OCI-LY3 (cell line): ENCODE results near the gene PID1.

ENCODE experiments used
- H2AFZ ChIP-seq: fragments of 200-600, 300-600 bp; shearing (Covaris generic); 2 replicates; pipeline ENCODE4 v1.6.0; 2014; ENCODE audit warnings: antibody characterized with exemption, low read depth, low read length
- H3K27ac ChIP-seq: fragments of 200-600, 300-600 bp; sonication (generic); 2 replicates; pipeline ENCODE4 v1.5.1; 2014; ENCODE audit warnings: mild to moderate bottlenecking, low read length, moderate library complexity, mixed read lengths
- H3K27me3 ChIP-seq: fragments of 200-600, 300-600 bp; sonication (generic); 2 replicates; pipeline ENCODE4 v1.6.1; 2014; ENCODE audit warnings: low read depth, low read length, mixed read lengths
- H3K36me3 ChIP-seq: fragments of 200-600, 300-600 bp; sonication (generic); replicated peaks from 2 replicates; pipeline ENCODE3; 2014; ENCODE audit warnings: low read depth, low read length, mixed read lengths
- H3K4me1 ChIP-seq: fragments of 300-600, 200-600 bp; sonication (generic); 2 replicates; pipeline ENCODE4 v1.6.1; 2014; ENCODE audit warnings: low read length, mixed read lengths
- H3K4me2 ChIP-seq: fragments of 200-600, 300-600 bp; sonication (generic); 2 replicates; pipeline ENCODE4 v1.6.1; 2014; ENCODE audit warnings: low read length, mixed read lengths
- H3K4me3 ChIP-seq: fragments of 300-600, 200-600 bp; sonication (generic); 2 replicates; pipeline ENCODE4 v1.5.1; 2014; ENCODE audit warnings: antibody characterized with exemption, mild to moderate bottlenecking, low read length, moderate library complexity
- H3K79me2 ChIP-seq: fragments of 300-600, 200-600 bp; shearing (Covaris generic); 2 replicates; pipeline ENCODE4 v1.6.1; 2014; ENCODE audit warnings: mild to moderate bottlenecking, low read length, mixed read lengths
- H3K9ac ChIP-seq: fragments of 300-600, 200-600 bp; shearing (Covaris generic); 2 replicates; pipeline ENCODE4 v1.6.0; 2014; ENCODE audit warnings: mild to moderate bottlenecking, low read length, moderate library complexity
- H3K9me3 ChIP-seq: fragments of 200-600, 300-600 bp; shearing (Covaris generic); 2 replicates; pipeline ENCODE4 v1.6.1; 2014; ENCODE audit warnings: low read length, mixed read lengths; ENCODE audit not compliant: insufficient read depth
- H4K20me1 ChIP-seq: fragments of 200-600, 300-600 bp; sonication (generic); 2 replicates; pipeline ENCODE4 v1.6.1; 2016; ENCODE audit warnings: low read length, mixed read lengths; ENCODE audit not compliant: insufficient read depth
- CTCF ChIP-seq: fragments of 200-600, 300-600 bp; sonication (generic); IDR thresholded peaks from 2 replicates; pipeline ENCODE4 v1.5.1; 2014; ENCODE audit warnings: antibody characterized with exemption, low read length, low read depth
- EZH2phosphoT487 ChIP-seq: fragments of 200-600 bp; shearing (Covaris generic); IDR thresholded peaks from 2 replicates; pipeline ENCODE4 v1.6.1; 2018; ENCODE audit warnings: antibody characterized with exemption, mixed run types, low read depth

PID1 gene

GRCh38 chr2:229297247-229297646 is 26.2 kb upstream of the PID1 start:
- Histone ChIP-seq H4K20me1 (no peaks in the 10 kb centered on the region), H3K27me3 (no peaks in the 10 kb centered on the region), H3K27ac (peak overlapping the region; percentile 82), H3K4me3 (peak overlapping the region; percentile 49), H3K4me1 (peaks cover 53% of the 10 kb centered on the region), H3K9ac (peak overlapping the region; percentile 60), H3K4me2 (peak overlapping the region; percentile 56), H3K79me2 (no peaks in the 10 kb centered on the region), H3K9me3 (no peaks in the 10 kb centered on the region), H3K36me3 (no peaks in the 10 kb centered on the region), H2AFZ (peak overlapping the region; percentile 75)
- no peak for TF ChIP-seq EZH2phosphoT487

DNA sequence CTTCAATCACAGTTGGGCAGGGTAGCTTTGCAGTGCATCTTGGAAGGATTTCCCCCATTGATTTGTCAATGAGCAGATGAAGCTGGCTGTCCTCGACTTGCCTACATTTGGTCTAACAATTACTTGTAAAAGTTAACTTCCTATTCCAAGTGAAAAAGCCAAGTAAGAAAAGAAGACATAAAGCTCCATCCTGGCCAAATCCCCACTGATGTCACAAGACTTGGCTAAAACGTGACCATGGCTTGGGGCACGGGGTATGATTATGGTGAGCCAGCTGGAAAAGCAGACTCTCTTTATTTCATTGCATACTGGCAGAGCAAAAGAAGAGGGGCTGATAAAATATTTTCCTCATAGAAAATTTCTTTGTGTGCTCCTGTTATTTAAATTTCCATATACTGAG is 25.4 kb upstream of the PID1 start:
- no peaks in the 10 kb centered on the region for H3K36me3 ChIP-seq
- no peaks in the 10 kb centered on the region for H3K79me2 ChIP-seq
- H4K20me1 ChIP-seq: no peaks in the 10 kb centered on the region
- H2AFZ ChIP-seq: no peak overlapping the region
- peak overlapping the region; percentile 56 for H3K4me2 ChIP-seq
- H3K9me3 ChIP-seq: no peaks in the 10 kb centered on the region
- H3K9ac ChIP-seq: peak overlapping the region; percentile 60
- no peaks in the 10 kb centered on the region for H3K27me3 ChIP-seq
- H3K4me1 ChIP-seq: peaks cover 53% of the 10 kb centered on the region
- TF ChIP-seq CTCF: no peak
- TF ChIP-seq EZH2phosphoT487: no peak
- peak overlapping the region; percentile 82 for H3K27ac ChIP-seq
- H3K4me3 ChIP-seq: no peak overlapping the region

DNA sequence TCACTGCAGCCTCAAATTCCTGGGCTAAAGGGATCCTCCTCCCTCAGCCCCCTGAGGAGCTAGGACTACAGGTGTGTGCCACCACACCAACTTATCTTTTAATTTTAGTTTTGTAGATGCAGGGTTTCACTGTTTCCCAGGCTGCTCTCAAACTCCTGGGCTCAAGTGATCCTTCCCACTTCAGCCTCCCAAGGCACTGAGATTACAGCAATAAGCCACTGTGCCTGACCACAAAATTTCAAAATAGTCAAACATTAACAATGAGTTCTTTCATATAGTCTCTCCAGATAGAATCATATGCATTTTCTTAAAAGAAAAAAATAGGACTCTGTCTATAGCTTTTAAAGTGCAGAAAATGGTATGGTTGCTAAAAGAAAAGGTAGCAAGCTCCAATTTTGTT is 24.9 kb upstream of the PID1 start:
- Histone ChIP-seq H3K36me3 (peaks cover 4% of the 10 kb centered on the region), H3K27me3 (no peaks in the 10 kb centered on the region), H3K79me2 (no peaks in the 10 kb centered on the region), H3K9ac (peak overlapping the region; percentile 60), H3K4me2 (peak overlapping the region; percentile 56), H3K9me3 (no peaks in the 10 kb centered on the region), H4K20me1 (no peaks in the 10 kb centered on the region), H3K27ac (peak overlapping the region; percentile 82), H2AFZ (no peak overlapping the region), H3K4me3 (no peak overlapping the region), H3K4me1 (peaks cover 50% of the 10 kb centered on the region)
- TF ChIP-seq EZH2phosphoT487 (no peak), CTCF (no peak)

DNA sequence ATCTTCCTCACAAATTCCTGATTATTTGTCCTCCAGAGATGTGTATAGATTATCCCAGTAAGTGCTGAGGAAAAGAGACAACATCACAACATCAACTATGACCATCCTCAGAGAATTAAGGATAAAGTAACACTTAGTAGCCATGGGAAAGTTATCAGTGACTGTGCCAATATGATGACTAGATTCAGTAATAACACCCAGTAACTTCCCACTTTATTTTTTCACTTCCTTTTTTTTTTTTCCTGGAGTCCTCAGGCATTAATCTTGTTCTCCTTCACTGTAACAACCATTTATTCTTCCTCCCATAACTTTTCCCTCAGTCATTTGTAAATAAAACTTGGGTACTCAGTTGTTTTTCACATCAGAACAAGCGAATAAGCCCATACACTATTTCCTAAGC is 16.7 kb upstream of the PID1 start:
- Histone ChIP-seq H3K27me3 (no peaks in the 10 kb centered on the region), H2AFZ (no peak overlapping the region), H3K9ac (peak overlapping the region; percentile 86), H4K20me1 (no peaks in the 10 kb centered on the region), H3K4me1 (peaks cover 47% of the 10 kb centered on the region), H3K4me2 (peak overlapping the region; percentile 68), H3K79me2 (no peaks in the 10 kb centered on the region), H3K27ac (peak overlapping the region; percentile 98), H3K36me3 (peaks cover 10% of the 10 kb centered on the region), H3K4me3 (peak overlapping the region; percentile 57), H3K9me3 (no peaks in the 10 kb centered on the region)
- TF ChIP-seq EZH2phosphoT487 (no peak), CTCF (no peak)
